ENCODE results near the gene SYCP2.
"Not testable (repeated sequence)": the region's sequence is repeated elsewhere in the genome, so short reads cannot be mapped to it uniquely, and the experiment has no call there.

- TF ChIP-seq YY1 (IDR thresholded peaks at IDR 0.05; ENCODE audit: insufficient read depth, insufficient read length); ZNF274 (IDR thresholded peaks at IDR 0.05; ENCODE audit: low read depth, low read length): not testable (repeated sequence)
Observed at GRCh38 chr20:59890035-59890434, 43.4 kb downstream of the SYCP2 start.
